WTC11 (cell line): Measurements from ENCODE around the gene C6orf136. TPM values are rescaled to one million over a fixed set of nuclear protein-coding genes. Genes with fewer than 3 reads are reported as not detected.

Experiments used
- ATF1 ChIP-seq: sonication (generic); formaldehyde crosslinking; IDR thresholded peaks from 2 replicates; pipeline ENCODE4 v1.8.1; 2023; ENCODE audit warnings: mild to moderate bottlenecking, moderate library complexity, missing genetic modification reagents
- ATF2 ChIP-seq: sonication (generic); formaldehyde crosslinking; IDR thresholded peaks from 2 replicates; pipeline ENCODE4 v1.8.1; 2022; ENCODE audit warnings: low read depth, missing genetic modification reagents, borderline replicate concordance
- CDX4 ChIP-seq: fragments of 250-450 bp; sonication (Bioruptor Pico); IDR thresholded peaks from 2 replicates; pipeline ENCODE4 v1.9.0; 2021; ENCODE audit warnings: moderate library complexity, mild to moderate bottlenecking, inconsistent platforms, borderline replicate concordance
- CREB1 ChIP-seq: sonication (generic); formaldehyde crosslinking; IDR thresholded peaks from 2 replicates; pipeline ENCODE4 v1.8.0; 2023; ENCODE audit warnings: mild to moderate bottlenecking, missing genetic modification reagents
- E2F4 ChIP-seq: sonication (generic); formaldehyde crosslinking; IDR thresholded peaks from 2 replicates; pipeline ENCODE4 v1.8.1; 2022; ENCODE audit warnings: low read depth, mild to moderate bottlenecking, moderate library complexity, missing genetic modification reagents, borderline replicate concordance
- EMX1 ChIP-seq: fragments of 250-450 bp; sonication (Bioruptor Pico); IDR thresholded peaks from 2 replicates; pipeline ENCODE4 v1.8.0; 2021; ENCODE audit warnings: mild to moderate bottlenecking
- HMGA2 ChIP-seq: fragments of 250-450 bp; sonication (Bioruptor Pico); IDR thresholded peaks from 2 replicates; pipeline ENCODE4 v1.4.0; 2021; ENCODE audit warnings: mild to moderate bottlenecking, moderate library complexity
- NFYB ChIP-seq: sonication (generic); formaldehyde crosslinking; conservative IDR thresholded peaks from 2 replicates; pipeline ENCODE4 v1.8.0; 2022; ENCODE audit warnings: low read depth, missing genetic modification reagents
- NR1H2 ChIP-seq: sonication (generic); formaldehyde crosslinking; IDR thresholded peaks from 2 replicates; pipeline ENCODE4 v1.9.0; 2021; ENCODE audit warnings: mild to moderate bottlenecking, moderate library complexity, missing genetic modification reagents
- OVOL2 ChIP-seq: fragments of 250-450 bp; sonication (Bioruptor Pico); IDR thresholded peaks from 2 replicates; pipeline ENCODE4 v1.9.0; 2021; ENCODE audit warnings: mild to moderate bottlenecking, borderline replicate concordance
- SMAD4 ChIP-seq: sonication (generic); formaldehyde crosslinking; IDR thresholded peaks from 2 replicates; pipeline ENCODE4 v1.8.0; 2022; ENCODE audit warnings: mild to moderate bottlenecking, missing genetic modification reagents
- ZBTB21 ChIP-seq: sonication (generic); formaldehyde crosslinking; IDR thresholded peaks from 2 replicates; pipeline ENCODE4 v1.8.1; 2023; ENCODE audit warnings: mild to moderate bottlenecking, missing genetic modification reagents, borderline replicate concordance
- ZNF138 ChIP-seq: sonication (generic); formaldehyde crosslinking; conservative IDR thresholded peaks from 2 replicates; pipeline ENCODE4 v1.8.1; 2022; ENCODE audit warnings: mild to moderate bottlenecking, moderate library complexity, missing genetic modification reagents
- total RNA-seq: library from RNA; stranded (reverse); gene quantifications from 3 replicates; pipeline ENCODE4 v1.2.3, GENCODE V29; 2021
- TF ChIP-seq, protein P1 (sequence below): fragments of 250-450 bp; sonication (Bioruptor Pico); IDR thresholded peaks from 2 replicates; pipeline ENCODE4 v1.9.0; 2021; ENCODE audit warnings: mild to moderate bottlenecking, borderline replicate concordance
- TF ChIP-seq, protein P2 (sequence below): sonication (generic); formaldehyde crosslinking; IDR thresholded peaks from 2 replicates; pipeline ENCODE4 v1.8.0; 2023; ENCODE audit warnings: missing genetic modification reagents
- TF ChIP-seq, protein P3 (sequence below): sonication (generic); formaldehyde crosslinking; IDR thresholded peaks from 2 replicates; pipeline ENCODE4 v1.8.1; 2023; ENCODE audit warnings: mild to moderate bottlenecking, missing genetic modification reagents

Gene C6orf136
- total RNA-seq, 1 experiment from 2014 or later = 26.5 TPM

GRCh38 chr6:30647242-30648116 lies 546 bp downstream of the C6orf136 start (continued):
- TF ChIP-seq NR1H2 (CRISPR knock-in tag) = no peak
- peak; percentile 88; the same call in 1 of the 2 replicates for TF ChIP-seq ATF1
- TF ChIP-seq EMX1 (CRISPR knock-in tag) = peak; percentile 10; the same call in 1 of the 2 replicates
- TF ChIP-seq CDX4 (CRISPR knock-in tag) = no peak
- 0 out of 2 replicates have a peak, but pooled peaks have one; percentile 20 for TF ChIP-seq E2F4 (CRISPR knock-in tag)
- TF ChIP-seq, protein P1, sequence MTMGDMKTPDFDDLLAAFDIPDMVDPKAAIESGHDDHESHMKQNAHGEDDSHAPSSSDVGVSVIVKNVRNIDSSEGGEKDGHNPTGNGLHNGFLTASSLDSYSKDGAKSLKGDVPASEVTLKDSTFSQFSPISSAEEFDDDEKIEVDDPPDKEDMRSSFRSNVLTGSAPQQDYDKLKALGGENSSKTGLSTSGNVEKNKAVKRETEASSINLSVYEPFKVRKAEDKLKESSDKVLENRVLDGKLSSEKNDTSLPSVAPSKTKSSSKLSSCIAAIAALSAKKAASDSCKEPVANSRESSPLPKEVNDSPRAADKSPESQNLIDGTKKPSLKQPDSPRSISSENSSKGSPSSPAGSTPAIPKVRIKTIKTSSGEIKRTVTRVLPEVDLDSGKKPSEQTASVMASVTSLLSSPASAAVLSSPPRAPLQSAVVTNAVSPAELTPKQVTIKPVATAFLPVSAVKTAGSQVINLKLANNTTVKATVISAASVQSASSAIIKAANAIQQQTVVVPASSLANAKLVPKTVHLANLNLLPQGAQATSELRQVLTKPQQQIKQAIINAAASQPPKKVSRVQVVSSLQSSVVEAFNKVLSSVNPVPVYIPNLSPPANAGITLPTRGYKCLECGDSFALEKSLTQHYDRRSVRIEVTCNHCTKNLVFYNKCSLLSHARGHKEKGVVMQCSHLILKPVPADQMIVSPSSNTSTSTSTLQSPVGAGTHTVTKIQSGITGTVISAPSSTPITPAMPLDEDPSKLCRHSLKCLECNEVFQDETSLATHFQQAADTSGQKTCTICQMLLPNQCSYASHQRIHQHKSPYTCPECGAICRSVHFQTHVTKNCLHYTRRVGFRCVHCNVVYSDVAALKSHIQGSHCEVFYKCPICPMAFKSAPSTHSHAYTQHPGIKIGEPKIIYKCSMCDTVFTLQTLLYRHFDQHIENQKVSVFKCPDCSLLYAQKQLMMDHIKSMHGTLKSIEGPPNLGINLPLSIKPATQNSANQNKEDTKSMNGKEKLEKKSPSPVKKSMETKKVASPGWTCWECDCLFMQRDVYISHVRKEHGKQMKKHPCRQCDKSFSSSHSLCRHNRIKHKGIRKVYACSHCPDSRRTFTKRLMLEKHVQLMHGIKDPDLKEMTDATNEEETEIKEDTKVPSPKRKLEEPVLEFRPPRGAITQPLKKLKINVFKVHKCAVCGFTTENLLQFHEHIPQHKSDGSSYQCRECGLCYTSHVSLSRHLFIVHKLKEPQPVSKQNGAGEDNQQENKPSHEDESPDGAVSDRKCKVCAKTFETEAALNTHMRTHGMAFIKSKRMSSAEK (CRISPR knock-in tag) = no peak
- no peak for TF ChIP-seq HMGA2 (CRISPR knock-in tag)
- TF ChIP-seq, protein P2, sequence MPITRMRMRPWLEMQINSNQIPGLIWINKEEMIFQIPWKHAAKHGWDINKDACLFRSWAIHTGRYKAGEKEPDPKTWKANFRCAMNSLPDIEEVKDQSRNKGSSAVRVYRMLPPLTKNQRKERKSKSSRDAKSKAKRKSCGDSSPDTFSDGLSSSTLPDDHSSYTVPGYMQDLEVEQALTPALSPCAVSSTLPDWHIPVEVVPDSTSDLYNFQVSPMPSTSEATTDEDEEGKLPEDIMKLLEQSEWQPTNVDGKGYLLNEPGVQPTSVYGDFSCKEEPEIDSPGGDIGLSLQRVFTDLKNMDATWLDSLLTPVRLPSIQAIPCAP = peak; percentile 88; the same call in 1 of the 2 replicates
- TF ChIP-seq, protein P3, sequence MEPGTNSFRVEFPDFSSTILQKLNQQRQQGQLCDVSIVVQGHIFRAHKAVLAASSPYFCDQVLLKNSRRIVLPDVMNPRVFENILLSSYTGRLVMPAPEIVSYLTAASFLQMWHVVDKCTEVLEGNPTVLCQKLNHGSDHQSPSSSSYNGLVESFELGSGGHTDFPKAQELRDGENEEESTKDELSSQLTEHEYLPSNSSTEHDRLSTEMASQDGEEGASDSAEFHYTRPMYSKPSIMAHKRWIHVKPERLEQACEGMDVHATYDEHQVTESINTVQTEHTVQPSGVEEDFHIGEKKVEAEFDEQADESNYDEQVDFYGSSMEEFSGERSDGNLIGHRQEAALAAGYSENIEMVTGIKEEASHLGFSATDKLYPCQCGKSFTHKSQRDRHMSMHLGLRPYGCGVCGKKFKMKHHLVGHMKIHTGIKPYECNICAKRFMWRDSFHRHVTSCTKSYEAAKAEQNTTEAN (CRISPR knock-in tag) = peak; percentile 79; the same call in 1 of the 2 replicates
- TF ChIP-seq CREB1 (CRISPR knock-in tag) = peak; percentile 55
- no peak for TF ChIP-seq OVOL2 (CRISPR knock-in tag)
- TF ChIP-seq ZBTB21 (CRISPR knock-in tag) = peak; percentile 45; the same call in 1 of the 2 replicates
- TF ChIP-seq ATF2 (CRISPR knock-in tag) = no peak
- TF ChIP-seq SMAD4 (CRISPR knock-in tag) = no peak
- no peak for TF ChIP-seq ZNF138 (CRISPR knock-in tag)
- TF ChIP-seq NFYB (CRISPR knock-in tag) = no peak
- TF ChIP-seq, all 79 proteins: peak for 36
